Measurements from ENCODE around the gene IFI27L2. TPM values are rescaled to one million over a fixed set of nuclear protein-coding genes. Genes with fewer than 3 reads are reported as not detected.

The IFI27L2 gene
- total and polyA plus RNA-seq, 2 experiments from 2014 or later, result 23.4 to 38.5 TPM

GRCh38 chr14:94175747-94176146, 46.3 kb upstream of the IFI27L2 start:
- peak overlapping the region; percentile 83 for H2AFZ ChIP-seq
- H3K4me1 ChIP-seq (ENCODE audit: insufficient read depth), result peaks cover 17% of the 10 kb centered on the region
- no peak for DNase-seq (ENCODE audit: low spot score)
- H3K27me3 ChIP-seq (ENCODE audit: insufficient read depth), result peaks cover 37% of the 10 kb centered on the region
- peak overlapping the region; percentile 98 for H3K4me2 ChIP-seq
- peak overlapping the region; percentile 90 for H3K4me3 ChIP-seq
- no peaks in the 10 kb centered on the region for H3K36me3 ChIP-seq (ENCODE audit: insufficient read depth)
- Mint-ChIP-seq H3K27me3 (ENCODE audit: insufficient read depth, low read depth, poor library complexity) (peaks cover 9% of the 10 kb centered on the region), H3K4me1 (peaks cover 35% of the 10 kb centered on the region), H3K9me3 (no peaks in the 10 kb centered on the region; the same call in 2 of the 3 replicates), H3K36me3 (ENCODE audit: low read depth) (peaks cover 3% of the 10 kb centered on the region; the same call in 1 of the 3 replicates), H3K4me3 (peak overlapping the region; percentile 87), H3K27ac (no peak overlapping the region)
- TF ChIP-seq POLR2AphosphoS5 (IDR thresholded peaks at IDR 0.05; ENCODE audit: low read depth), result no peak
- no peak for TF ChIP-seq NANOG (IDR thresholded peaks at IDR 0.05; ENCODE audit: borderline replicate concordance)
- TF ChIP-seq ZNF331 (CRISPR knock-in tag; IDR thresholded peaks at IDR 0.05; ENCODE audit: low read depth), result no peak
- no peak for TF ChIP-seq CTCF (conservative IDR thresholded peaks at IDR 0.05; ENCODE audit: low read depth in 2 of 2)
- H4K20me1 ChIP-seq (replicated peaks; ENCODE audit: insufficient read depth), result no peaks in the 10 kb centered on the region
- no peak for ATAC-seq
- peaks cover 4% of the 10 kb centered on the region; the same call in 1 of the 2 replicates for H3F3A ChIP-seq (replicated peaks; ENCODE audit: low read depth)
- no peaks in the 10 kb centered on the region for H3K9me2 ChIP-seq (ENCODE audit: insufficient read depth)
- H3K79me2 ChIP-seq (replicated peaks; ENCODE audit: insufficient read depth), result no peaks in the 10 kb centered on the region; the same call in 1 of the 2 replicates
- H3K27ac ChIP-seq (ENCODE audit: low read depth), result no peak overlapping the region

GRCh38 chr14:94175011-94175745, 45.8 kb upstream of the IFI27L2 start:
- peak; percentile 64 for DNase-seq (ENCODE audit: low spot score)
- Mint-ChIP-seq H3K4me1 (peaks cover 30% of the 10 kb centered on the region), H3K4me3 (peak overlapping the region; percentile 87), H3K27me3 (ENCODE audit: insufficient read depth, low read depth, poor library complexity) (peaks cover 9% of the 10 kb centered on the region), H3K36me3 (ENCODE audit: low read depth) (peaks cover 3% of the 10 kb centered on the region; the same call in 1 of the 3 replicates), H3K9me3 (no peaks in the 10 kb centered on the region; the same call in 2 of the 3 replicates), H3K27ac (no peak overlapping the region; the same call in 1 of the 2 replicates)
- Histone ChIP-seq H3K27me3 (ENCODE audit: insufficient read depth) (peaks cover 37% of the 10 kb centered on the region), H3K4me3 (peak overlapping the region; percentile 90), H4K20me1 (replicated peaks; ENCODE audit: insufficient read depth) (no peaks in the 10 kb centered on the region), H3K36me3 (ENCODE audit: insufficient read depth) (no peaks in the 10 kb centered on the region), H3K27ac (ENCODE audit: low read depth) (no peak overlapping the region), H2AFZ (peak overlapping the region; percentile 83), H3K4me1 (ENCODE audit: insufficient read depth) (peaks cover 17% of the 10 kb centered on the region), H3K9me2 (ENCODE audit: insufficient read depth) (no peaks in the 10 kb centered on the region), H3F3A (replicated peaks; ENCODE audit: low read depth) (peaks cover 4% of the 10 kb centered on the region; the same call in 1 of the 2 replicates), H3K79me2 (replicated peaks; ENCODE audit: insufficient read depth) (no peaks in the 10 kb centered on the region; the same call in 1 of the 2 replicates), H3K4me2 (peak overlapping the region; percentile 98)
- peak; percentile 45 for ATAC-seq
- no peak for TF ChIP-seq CREB1 (CRISPR knock-in tag; IDR thresholded peaks at IDR 0.05; ENCODE audit: low read depth)
- TF ChIP-seq EZH2 (IDR thresholded peaks at IDR 0.05; ENCODE audit: low read depth, unreplicated experiment), result peak; percentile 33
- TF ChIP-seq ZNF462 (CRISPR knock-in tag; IDR thresholded peaks at IDR 0.05), result no peak
- TF ChIP-seq JUNB (IDR thresholded peaks at IDR 0.05; ENCODE audit: unreplicated experiment), result no peak
- no peak for TF ChIP-seq REST (IDR thresholded peaks at IDR 0.05; ENCODE audit: unreplicated experiment)
